ENCODE data around the gene NUDT1. TPM values are rescaled to one million over a fixed set of nuclear protein-coding genes. Genes with fewer than 3 reads are reported as not detected.

NUDT1 gene
- total RNA-seq, 5 donors from 2014 or later (not counting 1 experiment from before 2014, with no cell fraction given): 12.0 to 29.7 (median 21.4) TPM

Other genes starting within 250 kb of the NUDT1 start
- 100 to 1,000 TPM; 106 to 178 (median 122) TPM for gene MAD1L1, start 9.3 kb upstream of the NUDT1 start, total RNA-seq
- 10 to 100 TPM in 3 of 5 donors, 1 to 10 TPM in 2; 6.5 to 20.0 (median 17.9) TPM for gene MRM2, start within 50 bp of the NUDT1 start, total RNA-seq
- gene SNX8, start 72.2 kb downstream of the NUDT1 start, total RNA-seq: 10 to 100 TPM in 2 of 5 donors, 1 to 10 TPM in 3; 8.4 to 14.6 (median 9.9) TPM
- gene EIF3B, start 112.6 kb downstream of the NUDT1 start, total RNA-seq: 100 to 1,000 TPM; 150 to 169 (median 165) TPM
- gene CHST12, start 161.4 kb downstream of the NUDT1 start, total RNA-seq: 10 to 100 TPM; 20.3 to 41.5 (median 30.8) TPM
- gene GRIFIN, start 234.2 kb downstream of the NUDT1 start, total RNA-seq: not detected